ENCODE results near the gene RNU2-1.
"Not testable (repeated sequence)": the region's sequence is repeated elsewhere in the genome, so short reads cannot be mapped to it uniquely, and the experiment has no call there.

- not testable (repeated sequence) for TF ChIP-seq POLR2A, CTCF (IDR thresholded peaks at IDR 0.05)
Observed at GRCh38 chr17:43239597-43239996, 5.8 kb upstream of the RNU2-1 start.

Measured in tibial nerve (tissue), 3 donors.